NB4 (cell line): ENCODE data around the gene GSS.

Experiments used
- POLR2A ChIP-seq: IDR thresholded peaks from 2 replicates; pipeline ENCODE4 v1.6.1; 2011; ENCODE audit warnings: mild to moderate bottlenecking; ENCODE audit not compliant: insufficient read length; ENCODE audit errors: extremely low read depth
- TF ChIP-seq, protein P1 (sequence below): IDR thresholded peaks from one replicate; pipeline ENCODE4 v1.5.1; 2012; ENCODE audit warnings: low read depth, low read length

DNA sequence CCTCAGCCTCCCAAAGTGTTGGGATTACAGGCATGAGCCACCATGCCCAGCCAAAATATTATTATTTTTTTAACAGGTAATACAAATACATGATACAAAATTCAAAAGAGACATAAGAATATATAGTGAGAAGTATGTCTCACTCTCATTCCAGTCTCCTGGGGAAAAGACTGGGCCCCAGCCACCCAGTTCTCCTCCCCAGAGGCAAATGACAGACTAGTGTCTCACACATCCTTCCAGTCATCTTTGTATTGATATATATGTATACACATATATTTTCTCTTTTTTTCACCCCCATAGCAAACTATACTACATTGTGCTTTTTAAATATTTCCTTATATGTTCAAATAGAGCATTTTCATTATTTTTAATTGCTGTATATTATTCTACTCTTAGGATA is 8.3 kb downstream of the GSS start:
- no peak for TF ChIP-seq POLR2A
- TF ChIP-seq, protein P1, sequence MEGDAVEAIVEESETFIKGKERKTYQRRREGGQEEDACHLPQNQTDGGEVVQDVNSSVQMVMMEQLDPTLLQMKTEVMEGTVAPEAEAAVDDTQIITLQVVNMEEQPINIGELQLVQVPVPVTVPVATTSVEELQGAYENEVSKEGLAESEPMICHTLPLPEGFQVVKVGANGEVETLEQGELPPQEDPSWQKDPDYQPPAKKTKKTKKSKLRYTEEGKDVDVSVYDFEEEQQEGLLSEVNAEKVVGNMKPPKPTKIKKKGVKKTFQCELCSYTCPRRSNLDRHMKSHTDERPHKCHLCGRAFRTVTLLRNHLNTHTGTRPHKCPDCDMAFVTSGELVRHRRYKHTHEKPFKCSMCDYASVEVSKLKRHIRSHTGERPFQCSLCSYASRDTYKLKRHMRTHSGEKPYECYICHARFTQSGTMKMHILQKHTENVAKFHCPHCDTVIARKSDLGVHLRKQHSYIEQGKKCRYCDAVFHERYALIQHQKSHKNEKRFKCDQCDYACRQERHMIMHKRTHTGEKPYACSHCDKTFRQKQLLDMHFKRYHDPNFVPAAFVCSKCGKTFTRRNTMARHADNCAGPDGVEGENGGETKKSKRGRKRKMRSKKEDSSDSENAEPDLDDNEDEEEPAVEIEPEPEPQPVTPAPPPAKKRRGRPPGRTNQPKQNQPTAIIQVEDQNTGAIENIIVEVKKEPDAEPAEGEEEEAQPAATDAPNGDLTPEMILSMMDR, result no peak
